ENCODE results near the gene ETV5. TPM values are rescaled to one million over a fixed set of nuclear protein-coding genes. Genes with fewer than 3 reads are reported as not detected.

Gene ETV5
- total RNA-seq, 4 donors from 2014 or later, result 5.9 to 15.5 (median 9.7) TPM

- TF ChIP-seq EP300 (IDR thresholded peaks at IDR 0.05), result no peak
- no peak for TF ChIP-seq POLR2AphosphoS5 (IDR thresholded peaks at IDR 0.05)
- no peak for TF ChIP-seq POLR2A (IDR thresholded peaks at IDR 0.05)
- no peak for TF ChIP-seq CTCF (IDR thresholded peaks at IDR 0.05)
- no peak for ATAC-seq
- Histone ChIP-seq H3K9me3 (no peaks in the 10 kb centered on the region), H3K4me1 (no peaks in the 10 kb centered on the region), H3K27ac (no peak overlapping the region), H3K27me3 (no peaks in the 10 kb centered on the region), H3K36me3 (peaks cover 0 to 16% of the 10 kb centered on the region in 2 donors), H3K4me3 (no peak overlapping the region)
- 62 to 85% methylated on average over 4 to 5 of the region's 5 CpGs for WGBS, 2 donors (ENCODE audit: low coverage in 1 of 2)
These were observed 27.9 kb downstream of the ETV5 start for GRCh38 chr3:186080849-186081438.

GRCh38 chr3:186079925-186080324 is 29.0 kb downstream of the ETV5 start:
- H3K27ac ChIP-seq, result no peak overlapping the region
- 42 to 54% methylated on average over 4 to 6 of the region's 7 CpGs for WGBS, 2 donors (ENCODE audit: low coverage in 1 of 2)
- no peaks in the 10 kb centered on the region for H3K27me3 ChIP-seq
- TF ChIP-seq POLR2A (IDR thresholded peaks at IDR 0.05) (no peak), EP300 (IDR thresholded peaks at IDR 0.05) (no peak), CTCF (IDR thresholded peaks at IDR 0.05) (no peak), POLR2AphosphoS5 (IDR thresholded peaks at IDR 0.05) (no peak)
- peaks cover 0 to 16% of the 10 kb centered on the region in 2 donors for H3K36me3 ChIP-seq
- no peaks in the 10 kb centered on the region for H3K9me3 ChIP-seq
- no peaks in the 10 kb centered on the region for H3K4me1 ChIP-seq
- no peak for ATAC-seq
- H3K4me3 ChIP-seq, result no peak overlapping the region

- Histone ChIP-seq H3K4me3 (no peak overlapping the region), H3K9me3 (no peaks in the 10 kb centered on the region), H3K27ac (no peak overlapping the region), H3K36me3 (peaks cover 0 to 16% of the 10 kb centered on the region in 2 donors), H3K4me1 (no peaks in the 10 kb centered on the region), H3K27me3 (no peaks in the 10 kb centered on the region)
- WGBS, 2 donors (ENCODE audit: low coverage in 1 of 2), result 89 to 92% methylated on average over 3 to 6 of the region's 6 CpGs
- TF ChIP-seq EP300 (IDR thresholded peaks at IDR 0.05) (no peak), POLR2AphosphoS5 (IDR thresholded peaks at IDR 0.05) (no peak), CTCF (IDR thresholded peaks at IDR 0.05) (no peak), POLR2A (IDR thresholded peaks at IDR 0.05) (no peak)
- ATAC-seq, result no peak
These were observed 31.4 kb downstream of the ETV5 start for GRCh38 chr3:186077466-186077865.

GRCh38 chr3:186075931-186076567 is 32.8 kb downstream of the ETV5 start:
- TF ChIP-seq EP300 (IDR thresholded peaks at IDR 0.05) (no peak), POLR2A (IDR thresholded peaks at IDR 0.05) (no peak), POLR2AphosphoS5 (IDR thresholded peaks at IDR 0.05) (no peak), CTCF (IDR thresholded peaks at IDR 0.05) (no peak)
- H3K4me1 ChIP-seq, result peaks cover 0 to 1% (median 0%) of the 10 kb centered on the region in 3 donors

GRCh38 chr3:186075489-186075888 is 33.4 kb downstream of the ETV5 start:
- WGBS, 2 donors (ENCODE audit: low coverage in 1 of 2), result 80% methylated on average over 2 of the region's 2 CpGs; no CpG with 5 or more reads in 1 of the 2 donors

More at GRCh38 chr3:186075931-186076567, 32.8 kb downstream of the ETV5 start:
- peaks cover 0 to 16% of the 10 kb centered on the region in 2 donors for H3K36me3 ChIP-seq
- no peak overlapping the region for H3K4me3 ChIP-seq
- no peak overlapping the region for H3K27ac ChIP-seq
- 71 to 92% methylated on average over 2 to 4 of the region's 4 CpGs for WGBS, 2 donors (ENCODE audit: low coverage in 1 of 2)
- no peaks in the 10 kb centered on the region for H3K9me3 ChIP-seq
- no peak for ATAC-seq
- no peaks in the 10 kb centered on the region for H3K27me3 ChIP-seq

More at GRCh38 chr3:186075489-186075888, 33.4 kb downstream of the ETV5 start:
- peaks cover 0 to 16% of the 10 kb centered on the region in 2 donors for H3K36me3 ChIP-seq
- H3K27me3 ChIP-seq, result no peaks in the 10 kb centered on the region
- ATAC-seq, result no peak
- no peak overlapping the region for H3K27ac ChIP-seq
- H3K4me1 ChIP-seq, result peaks cover 0 to 6% (median 0%) of the 10 kb centered on the region in 3 donors
- no peaks in the 10 kb centered on the region for H3K9me3 ChIP-seq
- no peak for TF ChIP-seq CTCF (IDR thresholded peaks at IDR 0.05)
- TF ChIP-seq POLR2AphosphoS5 (IDR thresholded peaks at IDR 0.05), result no peak
- TF ChIP-seq EP300 (IDR thresholded peaks at IDR 0.05), result no peak
- TF ChIP-seq POLR2A (IDR thresholded peaks at IDR 0.05), result no peak
- no peak overlapping the region for H3K4me3 ChIP-seq
